GM18519 (cell line): ENCODE results near the gene ATF1.
"Not testable (repeated sequence)": the region's sequence is repeated elsewhere in the genome, so short reads cannot be mapped to it uniquely, and the experiment has no call there.

Experiments
- ATAC-seq: cut with Tn5 transposase; IDR thresholded peaks from one replicate; pipeline ENCODE4 v1.9.1; 2021; ENCODE audit warnings: mild to moderate bottlenecking, moderate library complexity; ENCODE audit not compliant: unreplicated experiment, low FRiP score

The ATF1 gene

GRCh38 chr12:50790081-50790480 is 26.2 kb downstream of the ATF1 start:
- no peak for ATAC-seq

GRCh38 chr12:50799908-50800307 is 36.0 kb downstream of the ATF1 start:
- ATAC-seq, result no peak

GRCh38 chr12:50803230-50803875 is 39.5 kb downstream of the ATF1 start:
- no peak for ATAC-seq

GRCh38 chr12:50806176-50806575 is 42.3 kb downstream of the ATF1 start:
- no peak for ATAC-seq

GRCh38 chr12:50809131-50809530 is 45.2 kb downstream of the ATF1 start:
- ATAC-seq, result not testable (repeated sequence)

- ATAC-seq, result not testable (repeated sequence)
Observed at GRCh38 chr12:50814921-50815320, 51.0 kb downstream of the ATF1 start.

- ATAC-seq, result no peak
Observed at GRCh38 chr12:50820177-50820576, 56.3 kb downstream of the ATF1 start.

GRCh38 chr12:50822082-50822481 is 58.2 kb downstream of the ATF1 start:
- no peak for ATAC-seq

- ATAC-seq, result not testable (repeated sequence)
Observed at GRCh38 chr12:50823724-50824123, 59.8 kb downstream of the ATF1 start.

GRCh38 chr12:50824914-50825313 is 61.0 kb downstream of the ATF1 start:
- ATAC-seq, result no peak

- ATAC-seq, result no peak
Observed at GRCh38 chr12:50825372-50825838, 61.5 kb downstream of the ATF1 start.

GRCh38 chr12:50828121-50828520 is 64.2 kb downstream of the ATF1 start:
- ATAC-seq, result no peak

GRCh38 chr12:50828886-50829285 is 65.0 kb downstream of the ATF1 start:
- ATAC-seq, result no peak

- ATAC-seq, result not testable (repeated sequence)
Observed at GRCh38 chr12:50833801-50834200, 69.9 kb downstream of the ATF1 start.

GRCh38 chr12:50839042-50839441 is 75.1 kb downstream of the ATF1 start:
- ATAC-seq, result no peak

- ATAC-seq, result no peak
Observed at GRCh38 chr12:50840809-50841487, 77.0 kb downstream of the ATF1 start.

GRCh38 chr12:50841716-50842531 is 78.0 kb downstream of the ATF1 start:
- no peak for ATAC-seq

- no peak for ATAC-seq
Observed at GRCh38 chr12:50842637-50843493, 79.0 kb downstream of the ATF1 start, which contains the start of gene TMPRSS12. TMPRSS12 (plus strand) TSS chr12:50842926; CDS start chr12:50842965, 39 bp downstream.

GRCh38 chr12:50845021-50845647 is 81.2 kb downstream of the ATF1 start:
- no peak for ATAC-seq

- no peak for ATAC-seq
Observed at GRCh38 chr12:50848963-50849362, 85.1 kb downstream of the ATF1 start.
